EL (cell line): ENCODE measurements around the gene OR9K2.
A peak's percentile ranks its signal among the peaks of the same experiment; 100 is the strongest.
"Not testable (repeated sequence)": the region's sequence is repeated elsewhere in the genome, so short reads cannot be mapped to it uniquely, and the experiment has no call there.

Source experiments
- DNase-seq: peaks from one replicate; pipeline ENCODE4 v3.0.0-alpha.2; 2016

The OR9K2 gene, protein sequence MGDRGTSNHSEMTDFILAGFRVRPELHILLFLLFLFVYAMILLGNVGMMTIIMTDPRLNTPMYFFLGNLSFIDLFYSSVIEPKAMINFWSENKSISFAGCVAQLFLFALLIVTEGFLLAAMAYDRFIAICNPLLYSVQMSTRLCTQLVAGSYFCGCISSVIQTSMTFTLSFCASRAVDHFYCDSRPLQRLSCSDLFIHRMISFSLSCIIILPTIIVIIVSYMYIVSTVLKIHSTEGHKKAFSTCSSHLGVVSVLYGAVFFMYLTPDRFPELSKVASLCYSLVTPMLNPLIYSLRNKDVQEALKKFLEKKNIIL

DNA sequence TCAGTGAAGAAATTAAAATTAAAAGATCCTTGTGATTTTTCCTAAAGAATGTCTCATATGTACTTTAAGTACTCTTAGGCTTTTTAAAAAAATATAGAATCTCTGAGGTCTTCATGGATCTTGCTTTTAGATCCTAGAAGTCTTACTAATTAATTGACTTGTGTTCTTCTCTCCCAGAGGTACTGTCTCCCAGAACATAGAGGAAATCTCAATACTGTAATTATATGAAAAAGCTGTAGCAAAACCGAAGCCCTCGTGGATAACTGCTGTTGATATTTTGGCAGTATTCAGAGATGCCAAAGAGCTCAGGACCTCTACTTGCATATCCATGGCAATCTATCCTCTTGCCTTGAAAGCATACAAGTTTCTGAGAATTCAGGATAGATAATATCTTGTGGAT lies at the start of gene OR9K2:
OR9K2 (plus strand) TSS at position 301 of the 400 bp plus-strand sequence. CDS start 3,429 bp downstream, outside the sequence.
- DNase-seq, result no peak

DNA sequence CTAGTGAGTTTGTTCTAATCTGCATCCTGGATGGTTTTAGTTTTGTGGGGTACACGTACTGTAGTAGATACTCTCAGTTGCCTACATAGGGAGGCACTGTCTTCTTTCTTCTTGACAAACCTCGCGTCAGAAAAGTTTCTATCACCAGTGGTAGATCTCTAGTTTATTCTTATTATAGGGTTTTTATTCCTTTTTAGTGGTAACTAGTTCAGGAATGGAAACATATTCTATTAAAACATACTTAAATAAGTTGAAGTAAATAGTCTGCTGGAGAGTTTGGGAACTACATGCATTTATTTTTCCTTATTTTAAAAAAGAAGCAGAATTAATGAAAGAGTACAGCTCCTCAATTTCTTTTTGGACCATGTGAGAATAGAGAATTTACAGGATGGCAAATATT lies 33.6 kb upstream of the OR9K2 start:
- DNase-seq, result no peak

DNA sequence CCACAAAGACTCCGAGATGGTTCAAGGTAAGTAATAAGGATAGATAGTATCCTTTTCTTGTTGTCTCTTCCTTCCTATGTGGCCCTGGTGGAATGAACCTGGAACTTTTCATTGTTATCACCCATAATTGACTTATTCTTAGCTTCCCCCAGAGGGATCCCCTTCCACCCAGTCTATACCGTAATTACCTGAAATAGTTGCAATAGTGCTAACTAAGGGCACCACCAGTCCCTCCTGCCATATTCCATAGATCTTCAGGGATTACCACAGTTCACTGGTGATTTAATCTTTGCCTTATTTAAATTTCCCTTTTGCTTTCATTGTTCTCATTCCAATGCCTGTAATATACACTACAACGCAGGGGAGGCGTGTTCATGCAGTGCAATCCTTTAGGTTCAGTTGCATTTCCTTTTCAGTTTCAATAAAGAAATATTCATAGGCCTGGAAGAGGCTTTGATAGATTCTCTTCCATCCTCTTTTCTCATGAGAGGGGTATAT lies 13.8 kb upstream of the OR9K2 start:
- DNase-seq, result no peak

DNA sequence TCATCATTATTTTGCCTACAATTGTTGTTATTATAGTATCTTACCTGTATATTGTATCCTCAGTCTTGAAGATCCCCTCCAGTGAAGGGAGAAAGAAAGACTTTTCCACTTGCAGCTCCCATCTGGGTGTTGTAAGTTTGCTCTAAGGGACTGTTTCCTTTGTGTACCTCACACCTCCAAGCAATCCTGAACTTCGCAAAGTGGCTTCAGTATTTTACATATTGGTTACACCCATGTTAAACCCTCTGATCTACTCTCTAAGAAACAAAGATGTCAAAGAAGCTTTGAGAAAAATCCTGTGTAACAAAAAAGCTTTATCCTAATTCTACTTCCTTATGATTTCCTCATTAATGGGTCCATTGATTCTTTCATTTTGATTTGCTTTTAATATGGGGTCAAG lies 10.1 kb upstream of the OR9K2 start:
- no peak for DNase-seq

DNA sequence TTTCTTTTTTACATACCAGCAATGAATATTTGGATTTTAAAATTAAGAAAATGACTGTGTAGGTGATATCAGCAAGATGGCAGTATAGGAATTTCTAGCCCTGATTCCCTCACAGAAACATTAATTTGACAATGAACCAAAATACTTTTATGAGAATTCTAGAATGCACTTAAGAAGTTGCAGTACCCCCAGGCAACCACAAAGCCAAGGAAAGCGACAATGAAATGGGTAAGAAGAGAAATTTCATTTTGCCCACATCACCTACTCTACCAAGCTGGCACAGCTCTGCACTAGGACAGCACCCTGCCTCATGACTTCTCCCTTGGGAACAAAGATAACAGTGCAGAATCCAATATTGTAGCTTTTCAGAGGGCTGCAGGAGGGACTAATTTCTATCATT lies 6.6 kb downstream of the OR9K2 start:
- no peak for DNase-seq

DNA sequence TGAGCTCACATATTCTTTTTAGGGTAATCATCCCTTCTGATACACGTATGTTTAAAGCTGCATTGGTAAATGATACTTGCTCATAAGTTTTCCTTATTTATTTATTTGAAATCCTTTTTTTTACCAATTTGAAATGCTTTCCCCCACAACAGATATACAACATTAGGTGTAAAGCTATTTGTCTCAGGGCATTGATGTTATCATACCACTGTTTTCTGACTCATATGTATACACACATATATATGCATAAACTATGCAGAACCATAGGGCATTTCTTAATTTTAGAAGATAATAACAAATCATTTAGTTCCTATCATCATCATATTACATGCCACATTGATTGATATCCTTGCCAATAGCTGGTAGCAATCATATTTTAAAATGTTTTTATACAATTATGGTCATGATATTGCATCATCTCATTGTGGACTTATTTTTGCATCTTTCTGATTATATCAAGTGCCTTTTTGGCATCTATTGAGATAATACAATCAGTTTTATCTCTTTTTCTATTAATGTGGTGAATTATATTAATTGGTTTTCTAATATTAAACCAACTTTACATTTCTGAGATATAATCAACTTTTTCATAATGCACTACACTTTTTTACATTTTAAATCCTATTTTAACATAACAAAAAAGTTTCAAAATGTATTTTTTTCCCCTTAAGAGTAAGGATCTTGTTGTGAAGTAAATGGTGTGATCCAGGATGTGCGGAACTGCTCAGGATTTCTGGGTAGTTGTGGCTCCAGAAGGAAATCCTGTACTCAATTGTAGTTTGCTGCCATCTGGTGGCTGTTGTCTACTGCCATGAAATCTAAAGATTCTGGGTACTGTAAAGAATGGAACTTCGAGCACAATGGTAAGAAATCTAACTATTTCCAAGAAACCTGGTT lies 16.7 kb downstream of the OR9K2 start:
- DNase-seq, result peak; percentile 52

DNA sequence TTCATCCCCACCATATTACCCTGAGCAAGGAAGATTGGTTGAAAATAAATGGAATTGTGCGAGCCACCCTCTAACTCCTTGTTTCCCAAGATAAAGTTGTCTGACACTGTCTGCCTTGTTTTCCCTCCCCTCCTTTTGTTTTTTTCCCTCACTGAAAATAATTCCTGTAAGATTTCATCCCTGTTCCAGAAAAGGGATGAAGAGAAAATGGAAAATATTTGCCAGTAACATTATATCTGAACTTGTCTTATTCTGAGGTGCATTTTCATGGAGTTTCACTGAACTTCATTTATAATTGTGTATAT lies 17.3 kb downstream of the OR9K2 start:
- no peak for DNase-seq

DNA sequence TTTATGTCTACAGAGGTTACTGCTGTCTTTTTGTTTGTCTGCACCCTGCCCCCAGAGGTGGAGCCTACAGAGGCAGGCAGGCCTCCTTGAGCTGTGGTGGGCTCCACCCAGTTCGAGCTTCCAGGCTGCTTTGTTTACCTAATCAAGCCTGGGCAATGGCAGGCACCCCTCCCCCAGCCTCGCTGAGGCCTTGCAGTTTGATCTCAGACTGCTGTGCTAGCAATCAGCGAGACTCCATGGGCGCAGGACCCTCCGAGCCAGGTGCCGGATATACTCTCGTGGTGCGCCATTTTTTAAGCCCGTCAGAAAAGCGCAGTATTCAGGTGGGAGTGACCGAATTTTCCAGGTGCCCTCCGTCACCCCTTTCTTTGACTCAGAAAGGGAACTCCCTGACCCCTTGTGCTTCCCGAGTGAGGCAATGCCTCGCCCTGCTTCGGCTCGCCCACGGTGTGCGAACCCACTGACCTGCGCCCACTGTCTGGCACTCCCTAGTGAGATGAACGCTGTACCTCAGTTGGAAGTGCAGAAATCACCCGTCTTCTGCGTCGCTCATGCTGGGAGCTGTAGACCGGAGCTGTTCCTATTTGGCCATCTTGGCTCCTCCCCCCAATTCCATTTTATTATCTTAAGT lies 40.9 kb downstream of the OR9K2 start:
- DNase-seq, result not testable (repeated sequence)

DNA sequence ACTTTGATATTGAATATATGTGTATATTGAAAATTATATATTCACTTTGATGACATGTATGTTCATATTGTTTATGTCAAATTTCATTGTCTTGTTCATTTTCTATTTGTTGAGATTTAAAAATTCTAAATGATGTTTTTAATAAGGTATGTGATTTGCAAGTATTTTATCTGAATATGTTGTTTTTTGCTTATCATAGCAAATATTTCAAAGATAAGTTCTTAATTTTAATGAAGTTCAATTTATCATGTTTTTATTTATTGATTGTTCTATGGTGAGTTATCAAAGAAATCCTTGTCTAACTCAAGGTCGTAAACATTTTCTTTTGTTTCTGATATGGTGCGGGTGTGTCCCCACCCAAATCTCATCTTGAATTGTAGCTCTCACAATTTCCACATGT lies 45.2 kb downstream of the OR9K2 start:
- DNase-seq, result no peak

DNA sequence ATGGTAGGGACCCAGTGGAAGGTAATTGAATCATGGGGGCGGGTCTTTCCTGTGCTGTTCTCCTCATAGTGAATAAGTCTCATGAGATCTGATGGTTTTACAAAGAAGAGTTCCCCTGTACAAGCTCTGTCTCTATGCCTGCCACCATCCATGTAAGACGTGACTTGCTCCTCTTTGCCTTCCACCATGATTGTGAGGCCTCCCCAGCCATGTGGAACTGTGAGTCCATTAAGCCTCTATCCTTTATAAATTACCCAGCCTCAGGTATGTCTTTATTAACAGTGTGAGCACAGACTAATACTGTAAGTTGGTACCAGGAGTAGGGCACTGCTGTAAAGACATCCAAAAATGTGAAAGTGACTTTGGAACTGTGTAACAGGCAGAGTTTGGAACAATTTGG lies 45.6 kb downstream of the OR9K2 start:
- not testable (repeated sequence) for DNase-seq

DNA sequence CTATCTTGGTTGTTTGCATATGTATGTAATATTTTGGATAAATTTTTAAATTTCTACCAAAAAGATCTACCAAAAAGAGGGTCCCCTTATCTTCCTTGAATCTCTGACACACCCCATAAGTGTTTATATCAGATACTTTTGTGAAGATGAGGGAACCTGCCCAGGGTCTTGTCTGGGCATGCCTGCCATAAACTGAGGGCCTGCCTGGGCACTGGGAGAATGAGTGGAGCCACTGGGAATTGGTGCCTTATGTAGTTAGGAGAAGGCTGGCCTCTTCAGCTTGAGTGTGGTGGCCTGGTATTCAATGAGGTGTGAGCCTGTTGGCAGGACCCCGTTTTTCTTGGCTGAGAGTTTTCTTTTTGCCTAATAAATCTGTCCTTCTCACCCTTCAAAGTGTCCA lies 46.5 kb downstream of the OR9K2 start:
- DNase-seq, result no peak

DNA sequence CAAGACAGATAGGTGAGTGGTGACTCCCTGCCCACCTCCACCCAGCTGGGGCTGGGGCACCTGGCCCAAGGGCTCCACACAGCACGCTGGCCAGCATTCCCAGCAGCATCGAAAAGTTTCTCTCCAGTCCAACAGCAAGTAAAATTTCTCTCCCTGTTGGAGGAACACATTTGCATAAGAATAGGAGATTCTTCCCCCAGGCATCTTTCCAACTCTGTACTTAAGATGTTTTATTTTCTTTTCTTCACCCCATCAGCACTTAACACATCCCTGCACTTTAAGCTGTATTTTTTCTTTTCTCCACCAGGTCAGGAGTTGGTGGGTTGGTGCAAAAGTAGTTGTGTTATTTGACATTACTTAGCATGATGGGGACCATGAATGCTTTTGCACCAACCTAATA lies 47.2 kb downstream of the OR9K2 start:
- DNase-seq, result no peak
